GM12864 (cell line): ENCODE measurements around the gene CLPSL1.

Source experiments
- DNase-seq: peaks from one replicate; pipeline ENCODE4 v3.0.0-alpha.2; 2011; ENCODE audit warnings: low read depth
- H3K4me3 ChIP-seq: 2 replicates; pipeline ENCODE4 v1.5.1; 2011; ENCODE audit warnings: mild to moderate bottlenecking, low read depth, low read length, control low read depth
- TF ChIP-seq, protein P1 (sequence below): IDR thresholded peaks from 2 replicates; pipeline ENCODE4 v1.5.1; 2011; ENCODE audit warnings: low read depth, mild to moderate bottlenecking, moderate library complexity, low read length, control low read depth, inconsistent platforms; ENCODE audit errors: missing control alignments

Gene CLPSL1

DNA sequence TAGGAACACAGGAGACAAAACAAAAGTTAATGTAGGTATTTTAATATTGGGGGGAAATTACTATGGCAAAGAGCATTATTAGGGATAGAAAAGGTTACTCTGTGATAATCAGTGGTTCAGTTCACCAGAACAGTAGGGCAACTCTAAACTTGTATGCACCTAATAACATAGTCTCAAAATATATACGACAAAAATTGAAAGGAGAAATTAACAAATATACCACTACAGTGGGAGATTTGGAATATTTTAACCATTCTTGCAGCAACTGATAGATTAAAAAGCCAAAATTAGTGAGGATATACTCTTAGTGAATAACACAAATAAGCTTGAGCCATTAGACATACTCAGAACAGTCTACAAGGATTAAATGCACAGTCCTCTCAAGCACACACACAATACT, 32.9 kb upstream of the CLPSL1 start:
- no peak overlapping the region for H3K4me3 ChIP-seq
- DNase-seq = no peak
- TF ChIP-seq, protein P1, sequence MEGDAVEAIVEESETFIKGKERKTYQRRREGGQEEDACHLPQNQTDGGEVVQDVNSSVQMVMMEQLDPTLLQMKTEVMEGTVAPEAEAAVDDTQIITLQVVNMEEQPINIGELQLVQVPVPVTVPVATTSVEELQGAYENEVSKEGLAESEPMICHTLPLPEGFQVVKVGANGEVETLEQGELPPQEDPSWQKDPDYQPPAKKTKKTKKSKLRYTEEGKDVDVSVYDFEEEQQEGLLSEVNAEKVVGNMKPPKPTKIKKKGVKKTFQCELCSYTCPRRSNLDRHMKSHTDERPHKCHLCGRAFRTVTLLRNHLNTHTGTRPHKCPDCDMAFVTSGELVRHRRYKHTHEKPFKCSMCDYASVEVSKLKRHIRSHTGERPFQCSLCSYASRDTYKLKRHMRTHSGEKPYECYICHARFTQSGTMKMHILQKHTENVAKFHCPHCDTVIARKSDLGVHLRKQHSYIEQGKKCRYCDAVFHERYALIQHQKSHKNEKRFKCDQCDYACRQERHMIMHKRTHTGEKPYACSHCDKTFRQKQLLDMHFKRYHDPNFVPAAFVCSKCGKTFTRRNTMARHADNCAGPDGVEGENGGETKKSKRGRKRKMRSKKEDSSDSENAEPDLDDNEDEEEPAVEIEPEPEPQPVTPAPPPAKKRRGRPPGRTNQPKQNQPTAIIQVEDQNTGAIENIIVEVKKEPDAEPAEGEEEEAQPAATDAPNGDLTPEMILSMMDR = no peak

DNA sequence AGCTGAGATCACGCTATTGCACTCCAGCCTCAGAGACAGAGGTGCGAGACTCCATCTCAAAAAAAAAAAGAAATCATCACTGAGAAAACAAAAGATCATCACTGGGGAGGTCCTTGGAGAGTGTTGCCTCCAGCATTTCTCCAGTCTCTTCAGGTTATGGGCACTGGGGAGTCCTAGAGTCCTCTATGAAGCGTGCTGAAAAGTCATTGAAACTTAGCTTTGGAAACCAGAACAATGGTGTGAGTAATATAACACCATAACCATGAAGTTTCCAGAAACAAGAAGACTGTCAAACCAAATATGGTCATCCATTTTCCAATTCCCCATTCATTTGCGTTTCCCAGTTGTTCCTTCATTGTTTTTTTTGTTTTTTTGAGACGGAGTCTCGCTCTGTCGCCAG, 30.3 kb upstream of the CLPSL1 start:
- no peak for DNase-seq
- TF ChIP-seq, protein P1 = no peak
- no peak overlapping the region for H3K4me3 ChIP-seq

DNA sequence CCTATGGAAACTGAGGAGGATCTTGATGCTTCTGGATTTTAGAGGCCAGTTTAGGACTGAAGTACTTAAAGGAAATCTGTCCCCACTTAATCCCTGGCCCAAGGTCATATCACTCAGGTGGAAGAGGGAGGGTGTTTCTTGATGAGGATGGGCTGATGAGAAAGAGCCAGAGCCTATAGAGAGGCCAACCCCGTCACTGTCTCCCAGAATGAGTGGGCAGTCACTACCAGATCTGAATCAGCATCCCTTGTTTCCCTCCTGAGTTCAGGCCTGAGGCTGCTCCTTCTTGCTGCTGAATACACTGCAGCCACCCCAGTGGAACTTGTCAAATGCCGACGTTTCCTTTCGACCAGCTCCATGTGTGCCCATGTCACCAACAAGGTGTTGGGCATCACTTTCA, 29.2 kb upstream of the CLPSL1 start:
- TF ChIP-seq, protein P1 = no peak

DNA sequence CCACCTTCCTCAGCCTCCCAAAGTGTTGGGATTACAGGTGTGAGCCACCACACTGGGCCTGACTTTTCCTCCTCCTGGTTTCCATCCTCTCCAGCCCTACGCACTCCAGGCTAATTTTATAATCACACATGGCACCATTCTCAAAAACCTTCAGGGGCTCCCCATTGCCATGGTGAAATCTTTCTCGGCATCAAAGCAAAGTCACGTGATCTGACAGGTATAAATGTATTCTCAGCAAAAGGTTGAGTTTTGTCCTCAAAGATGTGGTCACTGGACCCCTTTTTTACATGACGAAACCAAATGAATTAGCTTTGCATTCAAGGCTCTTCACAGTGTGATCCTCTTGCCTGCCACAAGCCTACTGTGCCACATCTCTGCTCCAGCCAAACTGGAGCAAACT, 28.5 kb upstream of the CLPSL1 start:
- no peak for DNase-seq
- H3K4me3 ChIP-seq = no peak overlapping the region
- TF ChIP-seq, protein P1 = no peak

More for the DNA sequence above, 29.2 kb upstream of the CLPSL1 start:
- H3K4me3 ChIP-seq = no peak overlapping the region
- no peak for DNase-seq

DNA sequence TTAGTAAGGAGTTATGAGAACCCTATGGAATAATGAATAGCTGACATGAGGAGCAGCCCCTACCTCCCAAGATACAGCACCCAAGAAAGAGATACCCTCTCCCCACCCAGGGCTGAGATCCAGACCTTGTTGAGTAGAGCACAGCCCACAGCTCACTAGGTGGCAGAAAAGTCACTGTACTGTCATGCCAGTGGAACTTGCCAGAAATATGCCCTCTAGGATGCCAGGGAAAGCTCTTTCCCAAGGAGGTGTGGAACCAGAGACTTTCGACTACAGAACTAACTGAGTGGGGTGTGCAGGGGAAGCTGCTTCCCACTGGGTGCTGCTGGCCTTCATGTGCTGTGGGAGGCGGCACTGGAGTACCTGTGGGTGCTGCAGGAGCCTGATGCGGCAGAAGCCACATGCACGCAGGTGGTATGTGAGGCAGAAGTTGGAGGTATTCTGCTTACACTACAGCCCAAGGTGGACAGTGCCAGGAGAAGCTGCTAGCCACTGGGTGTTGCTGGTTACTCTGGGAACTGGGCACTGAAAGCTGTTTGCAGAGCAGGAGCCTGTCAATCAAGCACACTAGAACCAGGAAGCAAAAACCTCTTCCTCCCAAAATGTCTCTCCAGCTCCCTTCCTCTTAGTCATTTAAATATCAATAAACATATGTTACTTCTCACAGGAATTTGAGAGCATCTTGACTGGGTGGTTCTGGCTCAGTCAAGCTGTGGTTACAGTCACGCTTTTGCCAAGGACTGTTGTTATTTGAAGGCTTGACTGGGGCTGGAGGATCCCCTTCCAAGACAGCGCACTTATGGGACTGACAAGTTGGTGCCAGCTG, 26.2 kb upstream of the CLPSL1 start:
- no peak for DNase-seq
- no peak overlapping the region for H3K4me3 ChIP-seq
- TF ChIP-seq, protein P1 = no peak

DNA sequence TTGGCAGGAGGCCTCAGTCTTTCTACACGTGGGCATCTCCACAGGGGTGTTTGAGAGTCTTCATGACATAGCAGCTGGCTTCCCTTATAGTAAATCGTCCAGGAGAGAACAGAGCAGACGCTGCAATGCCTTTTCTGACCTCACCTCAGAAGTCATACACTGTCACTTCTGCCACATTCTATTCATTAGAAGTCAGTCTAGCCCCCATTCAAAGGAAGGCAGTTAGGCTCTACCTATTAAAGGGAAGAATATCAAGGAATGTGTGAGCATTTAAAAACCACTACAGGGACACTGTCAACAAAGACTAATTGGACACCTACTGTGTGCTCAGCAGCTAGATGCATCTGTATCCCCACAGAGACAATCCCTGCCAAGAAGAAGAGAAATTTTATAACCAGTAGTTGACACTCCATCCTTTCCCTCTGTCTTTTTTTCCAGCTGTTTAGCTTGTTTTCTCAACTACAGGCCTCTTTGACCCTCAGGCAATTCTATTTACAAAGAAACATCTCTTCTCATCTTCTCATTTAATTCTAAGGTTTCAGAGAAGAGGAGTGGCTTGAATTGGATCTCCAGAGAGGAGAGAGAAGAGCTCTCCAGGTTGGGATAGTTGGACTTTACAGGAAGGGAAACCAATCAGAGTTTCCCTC, 25.4 kb upstream of the CLPSL1 start:
- DNase-seq = no peak
- TF ChIP-seq, protein P1 = no peak
- H3K4me3 ChIP-seq = no peak overlapping the region
